Measurements from ENCODE around the gene SIX5. TPM values are rescaled to one million over a fixed set of nuclear protein-coding genes. Genes with fewer than 3 reads are reported as not detected.
A peak's percentile ranks its signal among the peaks of the same experiment; 100 is the strongest.
"Not testable (repeated sequence)": the region's sequence is repeated elsewhere in the genome, so short reads cannot be mapped to it uniquely, and the experiment has no call there.

Gene SIX5
- total and polyA plus RNA-seq, 12 donors: 15.5 to 29.3 (median 21.3) TPM

GRCh38 chr19:45757695-45758094 is 11.4 kb downstream of the SIX5 start:
- Histone ChIP-seq H3K4me3 (no peak overlapping the region), H3K27ac (no peak overlapping the region), H3K27me3 (peaks cover 0 to 4% (median 0%) of the 10 kb centered on the region in 7 donors), H3K4me1 (peaks cover 0 to 1% (median 0%) of the 10 kb centered on the region in 9 donors), H3K9me3 (no peaks in the 10 kb centered on the region), H3K36me3 (no peaks in the 10 kb centered on the region)
- DNase-seq (no peak), ATAC-seq (no peak)
- intact Hi-C loops (cut with DNase I): no loop called here
- TF ChIP-seq CTCF (IDR thresholded peaks at IDR 0.05): no peak
- WGBS, 2 donors: 80 to 83% methylated on average over 9 of the region's 9 CpGs

- no peak overlapping the region for H3K27ac ChIP-seq
- H3K4me1 ChIP-seq: no peaks in the 10 kb centered on the region
- no peak overlapping the region for H3K4me3 ChIP-seq
- ATAC-seq (no peak), DNase-seq (no peak)
- H3K36me3 ChIP-seq: no peaks in the 10 kb centered on the region
- TF ChIP-seq CTCF (IDR thresholded peaks at IDR 0.05): no peak
- H3K9me3 ChIP-seq: no peaks in the 10 kb centered on the region
- WGBS, 2 donors: 93 to 95% methylated on average over 8 of the region's 8 CpGs
- intact Hi-C loops (cut with DNase I): no loop called here
- peaks cover 0 to 2% (median 0%) of the 10 kb centered on the region in 7 donors for H3K27me3 ChIP-seq
Observed at GRCh38 chr19:45754323-45754722, 14.7 kb downstream of the SIX5 start.

GRCh38 chr19:45753548-45753947 is 15.5 kb downstream of the SIX5 start:
- intact Hi-C loops (cut with DNase I): no loop called here
- Histone ChIP-seq H3K9me3 (no peaks in the 10 kb centered on the region), H3K27ac (no peak overlapping the region), H3K4me3 (no peak overlapping the region), H3K27me3 (no peaks in the 10 kb centered on the region), H3K4me1 (no peaks in the 10 kb centered on the region), H3K36me3 (no peaks in the 10 kb centered on the region)
- WGBS, 2 donors: 69% methylated on average over 6 of the region's 6 CpGs
- DNase-seq (no peak), ATAC-seq (peak in 1 of 8 donors; percentile 10)
- TF ChIP-seq CTCF (IDR thresholded peaks at IDR 0.05): no peak

- no peak overlapping the region for H3K4me3 ChIP-seq
- no peaks in the 10 kb centered on the region for H3K9me3 ChIP-seq
- no peak overlapping the region for H3K27ac ChIP-seq
- no peak for TF ChIP-seq CTCF (IDR thresholded peaks at IDR 0.05)
- WGBS, 2 donors: 95 to 96% methylated on average over 12 of the region's 12 CpGs
- ATAC-seq (no peak), DNase-seq (no peak)
- no peaks in the 10 kb centered on the region for H3K4me1 ChIP-seq
- H3K27me3 ChIP-seq: no peaks in the 10 kb centered on the region
- no peaks in the 10 kb centered on the region for H3K36me3 ChIP-seq
- intact Hi-C loops (cut with DNase I): no loop called here
Observed at GRCh38 chr19:45752639-45753038, 16.4 kb downstream of the SIX5 start.

GRCh38 chr19:45751483-45751882 is 17.6 kb downstream of the SIX5 start:
- intact Hi-C loops (cut with DNase I); DNase-seq; H3K36me3 ChIP-seq; H3K27ac ChIP-seq; H3K27me3 ChIP-seq; ATAC-seq; H3K4me1 ChIP-seq; H3K4me3 ChIP-seq; H3K9me3 ChIP-seq: not testable (repeated sequence)
- WGBS, 2 donors: 91 to 93% methylated on average over 10 of the region's 10 CpGs

Measured in heart right ventricle (tissue), 16 donors.